ENCODE data around the gene GPC6. TPM values are rescaled to one million over a fixed set of nuclear protein-coding genes. Genes with fewer than 3 reads are reported as not detected.

GPC6 gene
- polyA plus RNA-seq, 1 of the 3 experiments (the other 2 are of a cell fraction): 6.7 TPM

DNA sequence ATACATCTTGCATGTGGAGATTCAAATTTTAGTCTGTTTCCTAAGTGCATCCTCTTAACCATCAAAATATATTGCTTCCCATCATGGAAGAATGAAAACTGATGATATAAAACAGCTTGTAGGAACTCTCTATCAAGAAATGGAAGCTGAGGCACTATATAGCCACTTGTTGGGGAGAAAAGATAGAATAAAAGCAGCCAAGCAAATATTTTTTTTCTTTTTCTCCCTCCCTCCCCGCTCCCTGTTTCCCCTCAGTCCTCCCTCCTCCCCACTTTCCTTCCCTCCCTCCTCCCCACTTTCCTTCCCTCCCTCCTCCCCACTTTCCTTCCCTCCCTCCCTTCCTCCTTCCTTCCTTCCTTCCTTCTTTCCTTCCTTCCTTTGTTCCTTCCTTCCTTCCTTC is 413.8 kb downstream of the GPC6 start:
- no peaks in the 10 kb centered on the region for H3K36me3 ChIP-seq (replicated peaks in 1 of 2; ENCODE audit: control insufficient read depth in 1 of 2, insufficient read depth in 2 of 2, low read length in 1 of 2)
- no peaks in the 10 kb centered on the region for H3K9me3 ChIP-seq
- H2AFZ ChIP-seq (ENCODE audit: low read depth): no peak overlapping the region
- CTCF ChIA-PET: no interaction called here
- H3K9ac ChIP-seq: no peak overlapping the region
- no peaks in the 10 kb centered on the region for H4K20me1 ChIP-seq (ENCODE audit: insufficient read depth)
- TF ChIP-seq TCF12 (IDR thresholded peaks at IDR 0.05): no peak
- TF ChIP-seq, protein P1, sequence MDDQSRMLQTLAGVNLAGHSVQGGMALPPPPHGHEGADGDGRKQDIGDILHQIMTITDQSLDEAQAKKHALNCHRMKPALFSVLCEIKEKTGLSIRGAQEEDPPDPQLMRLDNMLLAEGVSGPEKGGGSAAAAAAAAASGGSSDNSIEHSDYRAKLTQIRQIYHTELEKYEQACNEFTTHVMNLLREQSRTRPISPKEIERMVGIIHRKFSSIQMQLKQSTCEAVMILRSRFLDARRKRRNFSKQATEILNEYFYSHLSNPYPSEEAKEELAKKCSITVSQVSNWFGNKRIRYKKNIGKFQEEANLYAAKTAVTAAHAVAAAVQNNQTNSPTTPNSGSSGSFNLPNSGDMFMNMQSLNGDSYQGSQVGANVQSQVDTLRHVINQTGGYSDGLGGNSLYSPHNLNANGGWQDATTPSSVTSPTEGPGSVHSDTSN (IDR thresholded peaks at IDR 0.05): no peak
- TF ChIP-seq EZH2phosphoT487 (IDR thresholded peaks at IDR 0.05; ENCODE audit: borderline replicate concordance, low read depth): no peak
- TF ChIP-seq, protein P2, sequence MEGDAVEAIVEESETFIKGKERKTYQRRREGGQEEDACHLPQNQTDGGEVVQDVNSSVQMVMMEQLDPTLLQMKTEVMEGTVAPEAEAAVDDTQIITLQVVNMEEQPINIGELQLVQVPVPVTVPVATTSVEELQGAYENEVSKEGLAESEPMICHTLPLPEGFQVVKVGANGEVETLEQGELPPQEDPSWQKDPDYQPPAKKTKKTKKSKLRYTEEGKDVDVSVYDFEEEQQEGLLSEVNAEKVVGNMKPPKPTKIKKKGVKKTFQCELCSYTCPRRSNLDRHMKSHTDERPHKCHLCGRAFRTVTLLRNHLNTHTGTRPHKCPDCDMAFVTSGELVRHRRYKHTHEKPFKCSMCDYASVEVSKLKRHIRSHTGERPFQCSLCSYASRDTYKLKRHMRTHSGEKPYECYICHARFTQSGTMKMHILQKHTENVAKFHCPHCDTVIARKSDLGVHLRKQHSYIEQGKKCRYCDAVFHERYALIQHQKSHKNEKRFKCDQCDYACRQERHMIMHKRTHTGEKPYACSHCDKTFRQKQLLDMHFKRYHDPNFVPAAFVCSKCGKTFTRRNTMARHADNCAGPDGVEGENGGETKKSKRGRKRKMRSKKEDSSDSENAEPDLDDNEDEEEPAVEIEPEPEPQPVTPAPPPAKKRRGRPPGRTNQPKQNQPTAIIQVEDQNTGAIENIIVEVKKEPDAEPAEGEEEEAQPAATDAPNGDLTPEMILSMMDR (IDR thresholded peaks at IDR 0.05): no peak
- TF ChIP-seq YY1 (IDR thresholded peaks at IDR 0.05; ENCODE audit: low read depth): no peak
- no peak for DNase-seq
- no peaks in the 10 kb centered on the region for H3F3A ChIP-seq (replicated peaks; ENCODE audit: insufficient read depth)
- POLR2A ChIA-PET: no interaction called here
- H3K4me2 ChIP-seq: no peak overlapping the region
- H3K4me1 ChIP-seq (ENCODE audit: control insufficient read depth in 1 of 2, insufficient read depth in 2 of 2, low read depth in 1 of 2, low read length in 1 of 2): peaks cover 0 to 3% of the 10 kb centered on the region in 2 experiments; a peak in 2 of 4 replicates
- H3K27me3 ChIP-seq (ENCODE audit: insufficient read depth): no peaks in the 10 kb centered on the region
- H3K9me2 ChIP-seq: no peaks in the 10 kb centered on the region
- no peaks in the 10 kb centered on the region for H3K79me2 ChIP-seq (ENCODE audit: insufficient read depth)
- no peak overlapping the region for H3K27ac ChIP-seq (ENCODE audit: low read depth in 2 of 2, low read length in 1 of 2)
- no peak overlapping the region for H3K4me3 ChIP-seq (ENCODE audit: low read depth in 2 of 2, low read length in 1 of 2)
- WGBS (ENCODE audit: low lambda C conversion rate): 91% methylated on average over 1 of the region's 1 CpG

DNA sequence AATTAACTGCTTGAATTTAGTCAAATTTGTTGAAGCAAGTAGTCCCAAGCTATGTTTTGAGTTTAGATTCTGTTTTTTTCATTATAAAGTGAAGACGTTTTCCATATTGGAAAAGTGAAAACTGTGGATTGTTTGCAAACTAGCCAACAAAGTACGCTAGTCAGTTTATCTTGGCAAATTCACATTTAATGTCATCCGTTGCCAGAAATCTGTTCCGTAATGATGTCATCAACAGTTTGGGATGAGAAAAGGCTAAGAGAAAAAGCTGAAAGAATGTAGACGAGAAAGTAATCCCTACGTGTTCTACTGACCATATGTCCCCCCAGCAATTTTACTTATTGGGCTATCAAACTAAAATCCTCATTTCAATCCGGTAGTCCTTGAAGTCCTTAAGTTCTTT is 419.6 kb downstream of the GPC6 start:
- Histone ChIP-seq H3K27me3 (ENCODE audit: insufficient read depth) (no peaks in the 10 kb centered on the region), H2AFZ (ENCODE audit: low read depth) (no peak overlapping the region), H3K9me2 (no peaks in the 10 kb centered on the region), H3K27ac (ENCODE audit: low read depth in 2 of 2, low read length in 1 of 2) (no peak overlapping the region), H3K79me2 (ENCODE audit: insufficient read depth) (no peaks in the 10 kb centered on the region), H4K20me1 (ENCODE audit: insufficient read depth) (no peaks in the 10 kb centered on the region), H3K36me3 (replicated peaks in 1 of 2; ENCODE audit: control insufficient read depth in 1 of 2, insufficient read depth in 2 of 2, low read length in 1 of 2) (no peaks in the 10 kb centered on the region), H3K9ac (no peak overlapping the region), H3K9me3 (no peaks in the 10 kb centered on the region), H3F3A (replicated peaks; ENCODE audit: insufficient read depth) (no peaks in the 10 kb centered on the region), H3K4me1 (ENCODE audit: control insufficient read depth in 1 of 2, insufficient read depth in 2 of 2, low read depth in 1 of 2, low read length in 1 of 2) (no peaks in the 10 kb centered on the region; a peak in 1 of 4 replicates), H3K4me2 (no peak overlapping the region), H3K4me3 (ENCODE audit: low read depth in 2 of 2, low read length in 1 of 2) (no peak overlapping the region)
- ChIA-PET CTCF (interaction anchor here (0.7 kb wide), 1 partner anchor 10 kb away, joined by 3 read pairs; no protein-coding TSS in a partner anchor), POLR2A (no interaction called here)
- 92% methylated on average over 7 of the region's 7 CpGs for WGBS (ENCODE audit: low lambda C conversion rate)
- TF ChIP-seq TAF1 (IDR thresholded peaks at IDR 0.05; ENCODE audit: borderline replicate concordance, low read depth, low read length): no peak
- DNase-seq: no peak

DNA sequence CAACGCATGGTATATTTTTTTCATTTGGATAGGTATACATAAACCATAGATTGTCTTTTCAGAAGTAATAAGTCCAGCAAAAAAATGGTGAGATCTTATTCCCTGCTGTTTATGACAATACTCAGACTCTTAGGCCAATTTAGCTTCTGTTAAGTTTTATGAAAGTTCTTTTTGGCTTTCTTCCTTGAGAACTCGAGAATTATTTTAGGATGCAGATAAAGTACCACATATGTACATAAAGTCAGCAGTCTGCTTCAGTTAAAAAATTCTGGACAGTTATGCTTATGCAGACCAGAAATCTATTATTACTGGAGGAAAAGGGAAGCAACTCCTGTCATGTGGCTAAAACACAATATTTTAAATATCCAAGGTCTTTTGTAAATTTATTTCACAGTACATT is 422.9 kb downstream of the GPC6 start:
- H3K9ac ChIP-seq: no peak overlapping the region
- TF ChIP-seq FOXM1 (IDR thresholded peaks at IDR 0.05; ENCODE audit: low read depth) (no peak), GATA2 (CRISPR knock-in tag; IDR thresholded peaks at IDR 0.05) (no peak), NRF1 (IDR thresholded peaks at IDR 0.05; ENCODE audit: low read depth, low read length) (no peak), MXI1 (IDR thresholded peaks at IDR 0.05; ENCODE audit: low read depth, low read length) (no peak)
- no peaks in the 10 kb centered on the region for H3F3A ChIP-seq (replicated peaks; ENCODE audit: insufficient read depth)
- CTCF ChIA-PET: interaction anchor here (0.8 to 1.1 kb wide), 2 partner anchors 11 to 712 kb away, joined by 3 read pairs; no protein-coding TSS in a partner anchor
- H3K4me3 ChIP-seq (ENCODE audit: low read depth in 2 of 2, low read length in 1 of 2): no peak overlapping the region
- no peaks in the 10 kb centered on the region for H3K9me2 ChIP-seq
- H3K36me3 ChIP-seq (replicated peaks in 1 of 2; ENCODE audit: control insufficient read depth in 1 of 2, insufficient read depth in 2 of 2, low read length in 1 of 2): no peaks in the 10 kb centered on the region
- H3K9me3 ChIP-seq: no peaks in the 10 kb centered on the region
- no peaks in the 10 kb centered on the region for H3K79me2 ChIP-seq (ENCODE audit: insufficient read depth)
- DNase-seq: no peak
- WGBS (ENCODE audit: low lambda C conversion rate): 94% methylated on average over 2 of the region's 2 CpGs
- H2AFZ ChIP-seq (ENCODE audit: low read depth): no peak overlapping the region
- H3K4me1 ChIP-seq (ENCODE audit: control insufficient read depth in 1 of 2, insufficient read depth in 2 of 2, low read depth in 1 of 2, low read length in 1 of 2): peaks cover 0 to 4% of the 10 kb centered on the region in 2 experiments; a peak in 1 of 4 replicates
- no peak overlapping the region for H3K27ac ChIP-seq (ENCODE audit: low read depth in 2 of 2, low read length in 1 of 2)
- H3K4me2 ChIP-seq: no peak overlapping the region
- H3K27me3 ChIP-seq (ENCODE audit: insufficient read depth): no peaks in the 10 kb centered on the region
- POLR2A ChIA-PET: no interaction called here
- no peaks in the 10 kb centered on the region for H4K20me1 ChIP-seq (ENCODE audit: insufficient read depth)
